ENCODE measurements around the gene ZNF467.

The ZNF467 gene

DNA sequence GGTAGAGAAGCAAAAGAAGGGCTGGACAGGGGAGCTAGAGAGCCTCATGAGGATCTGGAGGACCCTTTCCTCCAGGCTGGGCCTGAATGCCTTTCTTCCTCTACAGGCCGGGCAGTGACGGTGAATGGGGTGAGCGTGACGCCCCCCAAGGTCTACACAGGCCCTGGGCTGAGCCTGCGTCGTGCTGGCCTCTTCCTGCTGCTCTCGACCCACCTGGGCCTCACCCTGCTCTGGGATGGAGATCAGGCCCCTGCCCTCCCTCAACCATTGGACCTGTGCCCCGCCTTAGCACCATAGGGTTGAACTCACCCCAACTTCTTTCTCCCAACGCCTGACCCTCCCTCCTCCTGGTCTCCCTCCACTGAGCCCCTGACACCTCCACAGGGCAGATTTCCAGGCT, 12.6 kb upstream of the ZNF467 start:
- TF ChIP-seq BACH2 (CRISPR knock-in tag; IDR thresholded peaks at IDR 0.05; ENCODE audit: borderline replicate concordance) = no peak
- no peak for TF ChIP-seq ESRRG (CRISPR knock-in tag; IDR thresholded peaks at IDR 0.05)
- no peak for TF ChIP-seq ZNF565 (CRISPR knock-in tag; conservative IDR thresholded peaks at IDR 0.05; ENCODE audit: low read depth)
- TF ChIP-seq ZFP3 (CRISPR knock-in tag; IDR thresholded peaks at IDR 0.05) = no peak
- no peak for ATAC-seq

DNA sequence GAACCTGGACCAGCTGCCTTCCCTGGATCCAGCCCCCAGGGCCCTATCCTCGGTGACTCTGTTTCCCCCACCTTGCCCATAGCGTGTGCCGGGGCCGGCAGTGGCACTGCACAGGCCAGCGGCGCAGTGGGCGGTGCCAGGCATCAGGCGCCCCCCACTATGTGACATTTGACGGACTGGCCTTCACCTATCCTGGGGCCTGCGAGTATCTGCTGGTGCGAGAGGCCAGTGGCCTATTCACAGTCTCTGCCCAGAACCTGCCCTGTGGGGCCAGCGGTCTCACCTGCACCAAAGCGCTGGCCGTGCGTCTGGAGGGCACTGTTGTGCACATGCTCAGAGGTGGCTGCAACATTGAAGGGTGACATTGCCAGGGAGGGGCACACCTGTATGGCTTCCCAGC, 12.0 kb upstream of the ZNF467 start:
- TF ChIP-seq CSDC2 (CRISPR knock-in tag; IDR thresholded peaks at IDR 0.05) (no peak), ZNF565 (CRISPR knock-in tag; conservative IDR thresholded peaks at IDR 0.05; ENCODE audit: low read depth) (no peak), ISL1 (CRISPR knock-in tag; IDR thresholded peaks at IDR 0.05) (no peak), OSR1 (CRISPR knock-in tag; IDR thresholded peaks at IDR 0.05) (no peak), SNAI2 (CRISPR knock-in tag; IDR thresholded peaks at IDR 0.05) (no peak), ZNF70 (CRISPR knock-in tag; IDR thresholded peaks at IDR 0.05) (no peak), ZNF8 (CRISPR knock-in tag; IDR thresholded peaks at IDR 0.05) (no peak), ZFP3 (CRISPR knock-in tag; IDR thresholded peaks at IDR 0.05) (no peak)
- TF ChIP-seq, protein P1, sequence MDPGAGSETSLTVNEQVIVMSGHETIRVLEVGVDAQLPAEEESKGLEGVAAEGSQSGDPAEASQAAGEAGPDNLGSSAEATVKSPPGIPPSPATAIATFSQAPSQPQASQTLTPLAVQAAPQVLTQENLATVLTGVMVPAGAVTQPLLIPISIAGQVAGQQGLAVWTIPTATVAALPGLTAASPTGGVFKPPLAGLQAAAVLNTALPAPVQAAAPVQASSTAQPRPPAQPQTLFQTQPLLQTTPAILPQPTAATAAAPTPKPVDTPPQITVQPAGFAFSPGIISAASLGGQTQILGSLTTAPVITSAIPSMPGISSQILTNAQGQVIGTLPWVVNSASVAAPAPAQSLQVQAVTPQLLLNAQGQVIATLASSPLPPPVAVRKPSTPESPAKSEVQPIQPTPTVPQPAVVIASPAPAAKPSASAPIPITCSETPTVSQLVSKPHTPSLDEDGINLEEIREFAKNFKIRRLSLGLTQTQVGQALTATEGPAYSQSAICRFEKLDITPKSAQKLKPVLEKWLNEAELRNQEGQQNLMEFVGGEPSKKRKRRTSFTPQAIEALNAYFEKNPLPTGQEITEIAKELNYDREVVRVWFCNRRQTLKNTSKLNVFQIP (CRISPR knock-in tag; IDR thresholded peaks at IDR 0.05; ENCODE audit: borderline replicate concordance, low read depth) = no peak
- TF ChIP-seq, protein P2, sequence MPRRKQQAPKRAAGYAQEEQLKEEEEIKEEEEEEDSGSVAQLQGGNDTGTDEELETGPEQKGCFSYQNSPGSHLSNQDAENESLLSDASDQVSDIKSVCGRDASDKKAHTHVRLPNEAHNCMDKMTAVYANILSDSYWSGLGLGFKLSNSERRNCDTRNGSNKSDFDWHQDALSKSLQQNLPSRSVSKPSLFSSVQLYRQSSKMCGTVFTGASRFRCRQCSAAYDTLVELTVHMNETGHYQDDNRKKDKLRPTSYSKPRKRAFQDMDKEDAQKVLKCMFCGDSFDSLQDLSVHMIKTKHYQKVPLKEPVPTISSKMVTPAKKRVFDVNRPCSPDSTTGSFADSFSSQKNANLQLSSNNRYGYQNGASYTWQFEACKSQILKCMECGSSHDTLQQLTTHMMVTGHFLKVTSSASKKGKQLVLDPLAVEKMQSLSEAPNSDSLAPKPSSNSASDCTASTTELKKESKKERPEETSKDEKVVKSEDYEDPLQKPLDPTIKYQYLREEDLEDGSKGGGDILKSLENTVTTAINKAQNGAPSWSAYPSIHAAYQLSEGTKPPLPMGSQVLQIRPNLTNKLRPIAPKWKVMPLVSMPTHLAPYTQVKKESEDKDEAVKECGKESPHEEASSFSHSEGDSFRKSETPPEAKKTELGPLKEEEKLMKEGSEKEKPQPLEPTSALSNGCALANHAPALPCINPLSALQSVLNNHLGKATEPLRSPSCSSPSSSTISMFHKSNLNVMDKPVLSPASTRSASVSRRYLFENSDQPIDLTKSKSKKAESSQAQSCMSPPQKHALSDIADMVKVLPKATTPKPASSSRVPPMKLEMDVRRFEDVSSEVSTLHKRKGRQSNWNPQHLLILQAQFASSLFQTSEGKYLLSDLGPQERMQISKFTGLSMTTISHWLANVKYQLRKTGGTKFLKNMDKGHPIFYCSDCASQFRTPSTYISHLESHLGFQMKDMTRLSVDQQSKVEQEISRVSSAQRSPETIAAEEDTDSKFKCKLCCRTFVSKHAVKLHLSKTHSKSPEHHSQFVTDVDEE (CRISPR knock-in tag; IDR thresholded peaks at IDR 0.05) = no peak
- ATAC-seq = no peak

DNA sequence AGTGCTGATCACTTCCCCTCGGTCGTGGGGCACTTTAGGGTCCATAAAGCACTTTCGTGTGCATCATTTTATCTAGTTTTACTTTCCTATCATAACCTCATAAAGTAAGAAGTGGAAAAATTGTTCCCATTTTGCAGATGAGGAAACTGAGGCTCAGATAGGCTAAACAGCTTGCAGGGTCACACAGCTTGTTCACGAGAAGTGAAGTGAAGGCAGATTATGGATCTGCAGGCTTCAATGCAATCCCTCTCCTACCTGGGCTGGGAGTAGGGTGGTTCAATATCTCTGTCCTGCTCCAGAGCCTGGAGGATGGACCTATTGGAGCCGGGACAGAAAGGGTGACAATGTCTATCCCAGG, 10.8 kb upstream of the ZNF467 start:
- ATAC-seq = no peak
- no peak for TF ChIP-seq ZC3H10 (CRISPR knock-in tag; IDR thresholded peaks at IDR 0.05)
- TF ChIP-seq CSDC2 (CRISPR knock-in tag; IDR thresholded peaks at IDR 0.05) = no peak
- no peak for TF ChIP-seq ISL1 (CRISPR knock-in tag; IDR thresholded peaks at IDR 0.05)
- no peak for TF ChIP-seq ZNF565 (CRISPR knock-in tag; conservative IDR thresholded peaks at IDR 0.05; ENCODE audit: low read depth)
- TF ChIP-seq ZFP3 (CRISPR knock-in tag; IDR thresholded peaks at IDR 0.05) = no peak
- no peak for TF ChIP-seq RARB (CRISPR knock-in tag; IDR thresholded peaks at IDR 0.05)
- TF ChIP-seq ARNTL (CRISPR knock-in tag; IDR thresholded peaks at IDR 0.05; ENCODE audit: borderline replicate concordance, low read depth) = no peak
- TF ChIP-seq TCF4 (CRISPR knock-in tag; IDR thresholded peaks at IDR 0.05; ENCODE audit: borderline replicate concordance) = no peak
- TF ChIP-seq, protein P3, sequence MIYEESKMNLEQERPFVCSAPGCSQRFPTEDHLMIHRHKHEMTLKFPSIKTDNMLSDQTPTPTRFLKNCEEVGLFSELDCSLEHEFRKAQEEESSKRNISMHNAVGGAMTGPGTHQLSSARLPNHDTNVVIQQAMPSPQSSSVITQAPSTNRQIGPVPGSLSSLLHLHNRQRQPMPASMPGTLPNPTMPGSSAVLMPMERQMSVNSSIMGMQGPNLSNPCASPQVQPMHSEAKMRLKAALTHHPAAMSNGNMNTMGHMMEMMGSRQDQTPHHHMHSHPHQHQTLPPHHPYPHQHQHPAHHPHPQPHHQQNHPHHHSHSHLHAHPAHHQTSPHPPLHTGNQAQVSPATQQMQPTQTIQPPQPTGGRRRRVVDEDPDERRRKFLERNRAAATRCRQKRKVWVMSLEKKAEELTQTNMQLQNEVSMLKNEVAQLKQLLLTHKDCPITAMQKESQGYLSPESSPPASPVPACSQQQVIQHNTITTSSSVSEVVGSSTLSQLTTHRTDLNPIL (CRISPR knock-in tag; IDR thresholded peaks at IDR 0.05; ENCODE audit: low read depth) = no peak
- no peak for TF ChIP-seq SNAI2 (CRISPR knock-in tag; IDR thresholded peaks at IDR 0.05)
- TF ChIP-seq ZNF70 (CRISPR knock-in tag; IDR thresholded peaks at IDR 0.05) = no peak
- TF ChIP-seq, protein P4, sequence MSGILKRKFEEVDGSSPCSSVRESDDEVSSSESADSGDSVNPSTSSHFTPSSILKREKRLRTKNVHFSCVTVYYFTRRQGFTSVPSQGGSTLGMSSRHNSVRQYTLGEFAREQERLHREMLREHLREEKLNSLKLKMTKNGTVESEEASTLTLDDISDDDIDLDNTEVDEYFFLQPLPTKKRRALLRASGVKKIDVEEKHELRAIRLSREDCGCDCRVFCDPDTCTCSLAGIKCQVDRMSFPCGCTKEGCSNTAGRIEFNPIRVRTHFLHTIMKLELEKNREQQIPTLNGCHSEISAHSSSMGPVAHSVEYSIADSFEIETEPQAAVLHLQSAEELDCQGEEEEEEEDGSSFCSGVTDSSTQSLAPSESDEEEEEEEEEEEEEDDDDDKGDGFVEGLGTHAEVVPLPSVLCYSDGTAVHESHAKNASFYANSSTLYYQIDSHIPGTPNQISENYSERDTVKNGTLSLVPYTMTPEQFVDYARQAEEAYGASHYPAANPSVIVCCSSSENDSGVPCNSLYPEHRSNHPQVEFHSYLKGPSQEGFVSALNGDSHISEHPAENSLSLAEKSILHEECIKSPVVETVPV (CRISPR knock-in tag; IDR thresholded peaks at IDR 0.05) = no peak
- TF ChIP-seq ESRRG (CRISPR knock-in tag; IDR thresholded peaks at IDR 0.05) = no peak
- TF ChIP-seq PPARA (CRISPR knock-in tag; IDR thresholded peaks at IDR 0.05; ENCODE audit: borderline replicate concordance) = no peak
- TF ChIP-seq OSR1 (CRISPR knock-in tag; IDR thresholded peaks at IDR 0.05) = no peak
- TF ChIP-seq, protein P1 (CRISPR knock-in tag; IDR thresholded peaks at IDR 0.05; ENCODE audit: borderline replicate concordance, low read depth) = no peak

All from SK-N-SH treated with all-trans-retinoic acid at 6 μM for 48 hours (cell line).